Astrocyte (in vitro differentiated cells and primary cell): ENCODE measurements around the gene KRT74.

Experiments used
- CTCF ChIP-seq: IDR thresholded peaks from 2 replicates; pipeline ENCODE4 v1.5.1; 2011; ENCODE audit warnings: low read depth, mild to moderate bottlenecking, inconsistent platforms, low read length, moderate library complexity; ENCODE audit not compliant: insufficient read depth
- EZH2 ChIP-seq: IDR thresholded peaks from 2 replicates; pipeline ENCODE4 v1.6.1; 2012; ENCODE audit warnings: mild to moderate bottlenecking, low read length, inconsistent platforms; ENCODE audit not compliant: insufficient read depth

GRCh38 chr12:52573743-52574142 lies at the start of gene KRT74:
- TF ChIP-seq CTCF (no peak), EZH2 (no peak)
